HepG2 (cell line): ENCODE results near the gene GIPC1. TPM values are rescaled to one million over a fixed set of nuclear protein-coding genes. Genes with fewer than 3 reads are reported as not detected.

Source experiments
- ARNTL ChIP-seq: sonication (generic); formaldehyde crosslinking; IDR thresholded peaks from 2 replicates; pipeline ENCODE4 v1.4.0; 2020; ENCODE audit warnings: mild to moderate bottlenecking, missing genetic modification reagents
- ELF3 ChIP-seq: IDR thresholded peaks from 2 replicates; pipeline ENCODE4 v1.6.1; 2016; ENCODE audit warnings: missing genetic modification reagents, missing compliant biosample characterization
- GABPB1 ChIP-seq: IDR thresholded peaks from 2 replicates; pipeline ENCODE4 v1.6.1; 2016; ENCODE audit warnings: mild to moderate bottlenecking, missing genetic modification reagents, moderate library complexity, missing compliant biosample characterization
- HES4 ChIP-seq: sonication (generic); formaldehyde crosslinking; IDR thresholded peaks from 2 replicates; pipeline ENCODE4 v1.9.0; 2021; ENCODE audit warnings: mild to moderate bottlenecking, missing genetic modification reagents, borderline replicate concordance
- HOXD1 ChIP-seq: sonication (generic); formaldehyde crosslinking; IDR thresholded peaks from 2 replicates; pipeline ENCODE4 v1.5.0; 2020; ENCODE audit warnings: missing genetic modification reagents
- MAFK ChIP-seq, 2 experiments: IDR thresholded peaks in 1 of 2; conservative IDR thresholded peaks in 1 of 2; 2 replicates each; pipeline ENCODE4 v1.6.1; 2011; ENCODE audit warnings: improper control_type of control experiment in 2 of 2, low read length in 2 of 2
- MED13 ChIP-seq: sonication (generic); formaldehyde crosslinking; IDR thresholded peaks from 2 replicates; pipeline ENCODE4 v1.5.0; 2020; ENCODE audit warnings: missing genetic modification reagents
- MNT ChIP-seq: fragments of 450-650 bp; IDR thresholded peaks from 2 replicates; pipeline ENCODE4 v1.6.1; 2016
- NCOA2 ChIP-seq: sonication (generic); formaldehyde crosslinking; IDR thresholded peaks from 2 replicates; pipeline ENCODE4 v1.8.0; 2022; ENCODE audit warnings: inconsistent platforms
- PREB ChIP-seq: sonication (generic); formaldehyde crosslinking; IDR thresholded peaks from 2 replicates; pipeline ENCODE4 v1.4.0; 2020; ENCODE audit warnings: missing genetic modification reagents
- SUZ12 ChIP-seq: fragments of 150-350 bp; IDR thresholded peaks from 2 replicates; pipeline ENCODE4 v1.6.1; 2014; ENCODE audit warnings: low read depth, low read length
- ZFP41 ChIP-seq: sonication (generic); formaldehyde crosslinking; IDR thresholded peaks from 2 replicates; pipeline ENCODE4 v1.4.0; 2020; ENCODE audit warnings: mild to moderate bottlenecking, missing genetic modification reagents, borderline replicate concordance
- ZFP90 ChIP-seq: sonication (generic); formaldehyde crosslinking; IDR thresholded peaks from 2 replicates; pipeline ENCODE4 v1.8.0; 2022; ENCODE audit warnings: missing genetic modification reagents, mild to moderate bottlenecking, inconsistent platforms, borderline replicate concordance
- ZMYM2 ChIP-seq: sonication (generic); formaldehyde crosslinking; IDR thresholded peaks from 2 replicates; pipeline ENCODE4 v1.8.0; 2022; ENCODE audit warnings: mild to moderate bottlenecking, missing genetic modification reagents
- ZNF230 ChIP-seq: sonication (generic); formaldehyde crosslinking; IDR thresholded peaks from 2 replicates; pipeline ENCODE4 v1.4.0; 2020; ENCODE audit warnings: mild to moderate bottlenecking, missing genetic modification reagents
- ZNF350 ChIP-seq: sonication (generic); formaldehyde crosslinking; IDR thresholded peaks from 2 replicates; pipeline ENCODE4 v1.4.0; 2020; ENCODE audit warnings: mild to moderate bottlenecking, low read depth, missing genetic modification reagents, borderline replicate concordance
- ZNF615 ChIP-seq: sonication (generic); formaldehyde crosslinking; IDR thresholded peaks from 2 replicates; pipeline ENCODE4 v1.5.0; 2020; ENCODE audit warnings: mild to moderate bottlenecking, missing genetic modification reagents, borderline replicate concordance
- ZNF790 ChIP-seq: sonication (generic); formaldehyde crosslinking; IDR thresholded peaks from 2 replicates; pipeline ENCODE4 v1.8.0; 2022; ENCODE audit warnings: missing genetic modification reagents, mild to moderate bottlenecking, borderline replicate concordance
- polyA plus RNA-seq, 8 experiments: library from polyadenylated mRNA; depleted of rRNA in 3 of 8; stranded (reverse) in 7 of 8; unstranded in 1 of 8; fragments of >200 nt; fragmentation: Illumina TruSeq in 4 of 8; extraction: Trizol in 4 of 8; gene quantifications; 2 replicates each; pipeline versions ENCODE4 v1.2.1 to v1.2.3, GENCODE V29; 2011 to 2016; ENCODE audit warnings: low read depth in 4 of 8, missing spikeins in 1 of 8, mixed read lengths in 1 of 8; ENCODE audit not compliant: insufficient read depth in 1 of 8
- total RNA-seq, 5 experiments: library from RNA; depleted of rRNA; stranded (reverse); fragments of >200 nt; fragmentation: Illumina TruSeq; extraction: Trizol; gene quantifications; 2 replicates each; pipeline ENCODE4 v1.2.3, GENCODE V29; 2016; ENCODE audit warnings: low read depth in 1 of 5
- TF ChIP-seq, protein P1 (sequence below): sonication (generic); formaldehyde crosslinking; IDR thresholded peaks from 2 replicates; pipeline ENCODE4 v1.4.0; 2020; ENCODE audit warnings: missing genetic modification reagents
- TF ChIP-seq, protein P2 (sequence below): IDR thresholded peaks from 2 replicates; pipeline ENCODE4 v1.6.1; 2016; ENCODE audit warnings: low read depth, control low read depth
- TF ChIP-seq, protein P3 (sequence below): sonication (generic); formaldehyde crosslinking; IDR thresholded peaks from 2 replicates; pipeline ENCODE4 v1.5.1; 2020; ENCODE audit warnings: missing genetic modification reagents, mild to moderate bottlenecking, borderline replicate concordance

The GIPC1 gene
- total and polyA plus RNA-seq, 2 of the 13 experiments (the other 11 are each of a cell fraction or from before 2014, with no cell fraction given) = 27.1 to 48.1 TPM

DNA sequence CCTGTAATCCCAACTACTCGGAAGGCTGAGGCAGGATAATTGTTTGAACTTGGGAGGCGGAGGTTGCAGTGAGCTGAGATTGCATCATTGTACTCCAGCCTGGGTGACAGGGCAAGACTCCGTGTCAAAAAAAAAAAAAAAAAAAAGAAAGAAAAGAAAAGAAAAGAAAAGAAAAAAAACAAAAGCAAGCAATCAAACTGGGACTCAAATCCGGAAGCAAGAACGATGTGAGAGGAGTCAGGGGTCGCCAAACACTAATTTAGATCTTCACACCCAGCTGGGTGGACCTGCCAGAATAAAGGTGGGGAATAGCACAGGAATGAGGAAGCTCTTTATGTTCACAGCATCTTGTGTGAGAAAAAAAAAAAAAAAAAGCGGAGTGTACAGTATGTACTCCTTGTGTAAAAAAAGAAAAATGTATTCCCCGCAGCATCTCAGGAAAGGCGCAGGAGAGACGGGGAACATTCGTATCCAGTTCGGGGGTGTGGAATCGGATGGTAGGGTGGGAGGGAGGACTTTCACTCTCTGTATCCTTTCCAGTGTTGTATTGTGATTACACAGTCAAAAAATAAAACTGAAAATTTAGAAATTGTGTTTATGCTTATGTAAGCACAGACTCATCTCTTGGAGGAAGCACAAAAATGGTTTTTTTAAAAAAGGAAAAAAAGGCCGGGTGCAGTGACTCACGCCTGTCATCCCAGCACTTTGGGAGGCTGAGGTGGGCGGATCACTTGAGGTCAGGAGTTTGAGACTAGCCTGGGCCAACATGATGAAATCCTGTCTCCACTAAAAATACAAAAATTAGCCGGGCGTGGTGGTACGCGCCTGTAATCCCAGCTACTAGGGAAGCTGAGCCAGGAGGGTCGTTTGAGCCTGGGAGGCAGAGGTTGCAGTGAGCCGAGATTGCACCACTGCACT, 14.6 kb upstream of the GIPC1 start (continued):
- TF ChIP-seq, protein P1, sequence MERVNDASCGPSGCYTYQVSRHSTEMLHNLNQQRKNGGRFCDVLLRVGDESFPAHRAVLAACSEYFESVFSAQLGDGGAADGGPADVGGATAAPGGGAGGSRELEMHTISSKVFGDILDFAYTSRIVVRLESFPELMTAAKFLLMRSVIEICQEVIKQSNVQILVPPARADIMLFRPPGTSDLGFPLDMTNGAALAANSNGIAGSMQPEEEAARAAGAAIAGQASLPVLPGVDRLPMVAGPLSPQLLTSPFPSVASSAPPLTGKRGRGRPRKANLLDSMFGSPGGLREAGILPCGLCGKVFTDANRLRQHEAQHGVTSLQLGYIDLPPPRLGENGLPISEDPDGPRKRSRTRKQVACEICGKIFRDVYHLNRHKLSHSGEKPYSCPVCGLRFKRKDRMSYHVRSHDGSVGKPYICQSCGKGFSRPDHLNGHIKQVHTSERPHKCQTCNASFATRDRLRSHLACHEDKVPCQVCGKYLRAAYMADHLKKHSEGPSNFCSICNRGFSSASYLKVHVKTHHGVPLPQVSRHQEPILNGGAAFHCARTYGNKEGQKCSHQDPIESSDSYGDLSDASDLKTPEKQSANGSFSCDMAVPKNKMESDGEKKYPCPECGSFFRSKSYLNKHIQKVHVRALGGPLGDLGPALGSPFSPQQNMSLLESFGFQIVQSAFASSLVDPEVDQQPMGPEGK (CRISPR knock-in tag) = peak; percentile 34; the same call in 1 of the 2 replicates
- TF ChIP-seq ZMYM2 = no peak
- TF ChIP-seq ZFP41 = no peak
- no peak for TF ChIP-seq MNT
- TF ChIP-seq ZFP90 (CRISPR knock-in tag) = no peak
- TF ChIP-seq ZNF615 = no peak
- TF ChIP-seq, protein P2, sequence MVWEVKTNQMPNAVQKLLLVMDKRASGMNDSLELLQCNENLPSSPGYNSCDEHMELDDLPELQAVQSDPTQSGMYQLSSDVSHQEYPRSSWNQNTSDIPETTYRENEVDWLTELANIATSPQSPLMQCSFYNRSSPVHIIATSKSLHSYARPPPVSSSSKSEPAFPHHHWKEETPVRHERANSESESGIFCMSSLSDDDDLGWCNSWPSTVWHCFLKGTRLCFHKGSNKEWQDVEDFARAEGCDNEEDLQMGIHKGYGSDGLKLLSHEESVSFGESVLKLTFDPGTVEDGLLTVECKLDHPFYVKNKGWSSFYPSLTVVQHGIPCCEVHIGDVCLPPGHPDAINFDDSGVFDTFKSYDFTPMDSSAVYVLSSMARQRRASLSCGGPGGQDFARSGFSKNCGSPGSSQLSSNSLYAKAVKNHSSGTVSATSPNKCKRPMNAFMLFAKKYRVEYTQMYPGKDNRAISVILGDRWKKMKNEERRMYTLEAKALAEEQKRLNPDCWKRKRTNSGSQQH (CRISPR knock-in tag) = no peak
- TF ChIP-seq PREB (CRISPR knock-in tag) = no peak
- TF ChIP-seq NCOA2 (CRISPR knock-in tag) = no peak
- no peak for TF ChIP-seq ZNF790 (CRISPR knock-in tag)
- TF ChIP-seq HES4 (CRISPR knock-in tag) = no peak
- TF ChIP-seq, protein P3, sequence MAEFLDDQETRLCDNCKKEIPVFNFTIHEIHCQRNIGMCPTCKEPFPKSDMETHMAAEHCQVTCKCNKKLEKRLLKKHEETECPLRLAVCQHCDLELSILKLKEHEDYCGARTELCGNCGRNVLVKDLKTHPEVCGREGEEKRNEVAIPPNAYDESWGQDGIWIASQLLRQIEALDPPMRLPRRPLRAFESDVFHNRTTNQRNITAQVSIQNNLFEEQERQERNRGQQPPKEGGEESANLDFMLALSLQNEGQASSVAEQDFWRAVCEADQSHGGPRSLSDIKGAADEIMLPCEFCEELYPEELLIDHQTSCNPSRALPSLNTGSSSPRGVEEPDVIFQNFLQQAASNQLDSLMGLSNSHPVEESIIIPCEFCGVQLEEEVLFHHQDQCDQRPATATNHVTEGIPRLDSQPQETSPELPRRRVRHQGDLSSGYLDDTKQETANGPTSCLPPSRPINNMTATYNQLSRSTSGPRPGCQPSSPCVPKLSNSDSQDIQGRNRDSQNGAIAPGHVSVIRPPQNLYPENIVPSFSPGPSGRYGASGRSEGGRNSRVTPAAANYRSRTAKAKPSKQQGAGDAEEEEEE (CRISPR knock-in tag) = no peak
- no peak for TF ChIP-seq ZNF350
- TF ChIP-seq HOXD1 (CRISPR knock-in tag) = no peak
- TF ChIP-seq SUZ12 = no peak
- TF ChIP-seq MAFK (conservative IDR thresholded peaks at IDR 0.05 in 1 of 2, IDR thresholded peaks at IDR 0.05 in 1 of 2; ENCODE audit: low read length in 2 of 2) = peak; percentile 40 to 64
- TF ChIP-seq MED13 (CRISPR knock-in tag) = no peak
- TF ChIP-seq ELF3 (CRISPR knock-in tag) = peak; percentile 15; the same call in 1 of the 2 replicates
- no peak for TF ChIP-seq GABPB1 (CRISPR knock-in tag)
- no peak for TF ChIP-seq ARNTL
- TF ChIP-seq ZNF230 (CRISPR knock-in tag) = no peak
